ENCODE measurements around the gene FYTTD1.
A peak's percentile ranks its signal among the peaks of the same experiment; 100 is the strongest.

FYTTD1 gene

GRCh38 chr3:197793247-197793646, 43.6 kb downstream of the FYTTD1 start:
- no peak for DNase-seq (ENCODE audit: low spot score)

DNA sequence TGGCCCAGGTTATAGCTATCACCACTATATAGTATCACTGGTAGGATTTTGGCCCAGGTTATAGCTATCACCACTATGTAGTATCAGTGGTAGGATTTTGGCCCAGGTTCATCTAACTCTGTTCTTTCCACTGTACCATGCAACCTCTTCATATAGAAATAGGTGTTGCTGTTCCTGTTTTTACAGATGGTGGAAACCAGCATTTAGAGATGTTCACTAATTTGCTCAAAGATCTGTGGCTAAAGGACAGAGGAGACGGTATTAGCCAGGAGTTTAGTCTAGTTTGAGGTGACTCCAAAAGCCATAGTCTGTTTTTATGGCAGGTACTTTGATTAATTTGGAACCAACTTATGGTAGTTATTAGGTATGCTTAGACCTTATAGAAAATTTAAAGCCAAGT, 44.4 kb downstream of the FYTTD1 start:
- no peak for DNase-seq (ENCODE audit: low spot score)

DNA sequence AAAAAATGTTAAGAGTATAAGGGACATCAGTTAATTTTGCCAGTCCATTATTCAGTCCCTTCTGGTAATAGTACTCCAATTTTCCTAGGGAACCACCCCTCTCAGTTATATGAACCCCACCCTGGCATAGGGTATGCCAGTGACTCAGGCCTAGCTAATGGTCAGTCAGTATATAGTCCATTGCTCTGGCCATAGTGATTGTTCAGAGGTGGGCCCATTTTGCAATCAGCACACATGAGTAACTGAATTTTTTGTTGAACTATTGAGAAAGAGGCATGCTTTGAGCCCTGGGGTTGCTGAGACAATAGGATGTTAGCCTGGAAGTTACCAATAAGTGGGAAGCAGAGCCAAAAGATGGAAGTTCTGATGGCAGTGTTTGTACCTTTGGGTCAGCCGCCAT, 45.5 kb downstream of the FYTTD1 start:
- DNase-seq (ENCODE audit: low spot score), result no peak

DNA sequence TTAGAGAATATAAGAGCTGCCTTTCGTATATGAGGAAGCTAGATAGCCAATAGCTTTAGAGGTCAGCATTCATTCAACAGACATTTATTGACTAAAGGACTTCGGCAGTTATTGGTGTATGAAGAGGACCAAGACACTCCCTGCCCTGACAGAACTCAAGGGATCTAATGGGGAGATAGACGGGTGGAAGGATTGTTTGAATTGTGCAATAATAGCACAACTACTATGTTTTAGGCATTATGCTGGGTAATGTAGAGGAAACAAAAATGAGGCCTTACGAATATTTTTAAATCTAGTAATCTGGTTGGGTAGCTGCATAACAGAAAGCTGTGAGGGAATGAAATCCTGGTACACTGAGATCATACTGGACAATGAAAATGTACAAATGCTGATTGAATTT, 46.4 kb downstream of the FYTTD1 start:
- DNase-seq (ENCODE audit: low spot score), result no peak

GRCh38 chr3:197798863-197799262, 49.2 kb downstream of the FYTTD1 start:
- no peak for DNase-seq (ENCODE audit: low spot score)

GRCh38 chr3:197800379-197800778, 50.7 kb downstream of the FYTTD1 start:
- DNase-seq (ENCODE audit: low spot score), result no peak

GRCh38 chr3:197801891-197802778, 52.5 kb downstream of the FYTTD1 start:
- peak; percentile 29 for DNase-seq (ENCODE audit: low spot score)

GRCh38 chr3:197802779-197803459, 53.2 kb downstream of the FYTTD1 start:
- DNase-seq (ENCODE audit: low spot score), result peak; percentile 31

- DNase-seq (ENCODE audit: low spot score), result no peak
These were observed 54.8 kb downstream of the FYTTD1 start for GRCh38 chr3:197804511-197804910.

DNA sequence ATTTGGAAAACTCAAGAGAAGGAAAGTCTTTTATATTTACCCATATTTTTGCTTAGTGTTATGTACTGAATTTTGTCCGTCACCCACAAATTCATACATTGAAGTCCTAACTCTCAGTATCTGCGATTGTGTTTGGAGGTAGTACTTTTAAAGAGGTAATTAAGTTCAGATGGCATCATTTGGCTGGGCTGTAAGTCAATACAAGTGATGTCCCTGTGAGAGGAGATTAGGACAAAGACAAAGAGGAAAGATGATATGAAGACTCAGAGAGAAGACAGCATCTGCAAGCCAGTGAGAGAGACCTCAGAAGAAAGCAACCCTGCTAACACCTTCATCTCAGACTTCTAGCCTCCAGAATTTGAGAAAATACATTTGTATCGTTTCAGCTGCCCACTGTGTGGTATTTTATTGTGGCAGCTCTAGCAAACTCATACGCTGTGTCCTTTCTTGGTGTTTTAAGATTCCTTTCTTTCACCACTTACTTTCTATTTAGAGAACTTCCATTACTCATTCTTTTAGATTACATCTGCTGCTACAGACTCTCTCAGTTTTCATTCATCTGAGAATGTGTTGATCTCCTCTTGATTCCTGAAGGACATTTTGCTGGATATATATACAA, 58.4 kb downstream of the FYTTD1 start:
- DNase-seq (ENCODE audit: low spot score), result no peak

- no peak for DNase-seq (ENCODE audit: low spot score)
These were observed 59.8 kb downstream of the FYTTD1 start for GRCh38 chr3:197809356-197810020.

DNA sequence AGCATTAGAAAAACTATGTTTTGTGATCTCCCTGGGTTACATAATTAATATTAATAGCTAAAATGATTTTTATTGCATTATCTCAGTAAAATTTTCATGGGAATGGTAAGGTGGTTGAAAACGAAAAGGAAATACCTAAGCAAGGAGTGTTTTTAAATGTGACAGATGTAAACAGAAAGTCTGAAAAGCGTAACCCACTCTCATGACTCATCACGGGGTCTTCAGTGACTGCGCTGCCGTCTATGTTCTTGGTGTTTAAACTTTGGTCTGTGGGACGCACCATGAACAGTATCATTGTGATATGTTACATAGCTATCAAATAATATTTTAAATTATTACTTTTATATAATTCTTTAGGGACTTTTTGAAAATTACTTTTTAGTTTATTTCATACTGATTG, 61.2 kb downstream of the FYTTD1 start:
- DNase-seq (ENCODE audit: low spot score), result no peak

DNA sequence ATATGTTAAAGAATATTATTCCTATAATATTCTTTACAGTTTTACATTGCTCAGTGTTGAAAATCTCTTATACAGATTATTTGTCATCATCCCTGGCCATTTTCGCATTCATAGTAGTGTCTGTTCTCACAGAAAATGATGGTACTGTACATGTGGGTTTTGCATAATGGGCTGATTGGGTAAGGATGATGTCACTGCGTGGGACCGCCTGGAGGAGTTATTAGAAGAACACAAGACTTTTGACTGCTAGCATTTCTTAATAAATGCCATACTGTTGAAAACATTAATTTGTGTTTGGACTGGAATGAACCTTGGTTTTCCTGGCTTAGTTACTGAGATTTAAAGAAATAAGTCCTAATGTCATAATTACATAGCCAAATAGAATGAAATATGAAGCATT, 61.7 kb downstream of the FYTTD1 start:
- no peak for DNase-seq (ENCODE audit: low spot score)

DNA sequence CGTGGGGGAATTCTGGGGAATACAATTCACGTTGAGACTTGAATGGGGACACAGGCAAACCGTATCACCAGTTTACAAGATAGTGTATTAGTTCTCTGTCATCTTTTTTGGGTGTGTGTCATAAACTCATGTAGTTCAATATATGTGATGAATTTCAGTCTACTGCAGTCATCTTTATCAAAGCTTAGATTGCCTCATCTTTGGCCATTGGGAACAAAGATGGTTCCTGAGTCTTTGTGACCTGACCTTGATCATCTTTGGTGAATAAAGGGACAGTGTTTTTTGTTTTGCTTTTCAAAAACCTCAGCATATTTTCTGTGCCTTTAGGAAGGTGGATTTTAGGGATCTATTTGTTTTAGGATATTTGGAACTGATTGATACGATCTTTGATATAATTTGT, 64.7 kb downstream of the FYTTD1 start:
- no peak for DNase-seq (ENCODE audit: low spot score)

GRCh38 chr3:197820550-197821335, 71.1 kb downstream of the FYTTD1 start:
- DNase-seq (ENCODE audit: low spot score), result no peak

GRCh38 chr3:197829397-197830045, 79.8 kb downstream of the FYTTD1 start:
- DNase-seq (ENCODE audit: low spot score), result no peak

GRCh38 chr3:197830308-197830966, 80.8 kb downstream of the FYTTD1 start:
- DNase-seq (ENCODE audit: low spot score), result no peak

GRCh38 chr3:197830967-197831313, 81.3 kb downstream of the FYTTD1 start:
- no peak for DNase-seq (ENCODE audit: low spot score)

DNA sequence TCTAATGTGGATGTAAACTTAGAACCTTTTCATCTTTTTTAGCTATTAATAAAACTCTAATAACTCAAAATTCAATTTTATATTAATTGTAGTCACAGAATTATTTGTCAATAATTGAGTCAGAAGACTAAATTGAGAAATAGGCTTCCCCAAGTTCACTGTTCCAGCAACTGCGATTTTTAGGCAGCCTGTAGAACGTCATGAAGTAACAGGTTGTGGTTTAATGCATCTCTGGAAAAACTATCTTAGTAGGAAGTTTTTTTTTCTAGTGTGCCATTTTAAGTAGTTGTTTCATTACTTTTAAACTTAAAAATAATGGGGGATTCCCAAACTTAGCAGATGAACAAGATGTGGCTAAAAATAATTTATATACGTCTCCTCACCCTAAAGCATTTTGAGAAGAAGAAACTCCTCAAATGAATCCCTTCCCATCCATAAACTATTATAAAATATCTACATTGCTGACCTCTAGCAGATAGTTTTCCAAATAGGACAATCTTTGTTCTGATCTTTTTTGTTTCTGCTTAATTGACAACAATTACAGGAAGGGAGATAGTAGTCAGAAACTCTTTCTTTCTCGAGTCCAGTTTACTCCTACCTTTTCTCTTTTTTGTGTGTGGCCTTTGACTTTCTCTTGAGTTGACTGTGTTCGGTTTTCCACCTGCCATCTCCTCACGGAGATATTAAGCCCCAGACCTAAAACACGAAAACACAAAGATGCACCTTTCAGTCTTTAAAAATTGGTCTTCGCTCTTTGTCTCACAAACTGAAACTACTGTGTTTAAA, 84.4 kb downstream of the FYTTD1 start:
- DNase-seq (ENCODE audit: low spot score), result no peak

DNA sequence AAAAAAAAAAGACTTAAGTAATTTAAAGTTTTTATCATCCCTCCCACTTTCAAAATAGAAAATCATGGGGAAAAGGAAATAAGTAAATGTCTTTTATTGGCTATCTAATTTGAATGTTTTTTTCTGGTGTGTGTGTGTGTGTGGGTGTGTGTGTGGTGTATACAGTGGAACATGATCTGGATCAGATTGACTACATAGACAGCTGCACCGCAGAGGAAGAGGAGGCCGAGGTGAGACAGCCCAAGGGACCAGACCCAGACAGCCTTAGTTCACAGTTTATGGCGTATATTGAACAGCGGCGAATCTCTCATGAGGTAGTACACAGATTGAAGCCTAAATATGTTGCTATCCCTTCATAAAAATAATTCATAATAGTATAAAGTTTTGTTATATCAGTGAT, 85.8 kb downstream of the FYTTD1 start:
- DNase-seq (ENCODE audit: low spot score), result no peak
